ENCODE results near the gene TRNAU1AP.
"Not testable (repeated sequence)": the region's sequence is repeated elsewhere in the genome, so short reads cannot be mapped to it uniquely, and the experiment has no call there.

The TRNAU1AP gene

DNA sequence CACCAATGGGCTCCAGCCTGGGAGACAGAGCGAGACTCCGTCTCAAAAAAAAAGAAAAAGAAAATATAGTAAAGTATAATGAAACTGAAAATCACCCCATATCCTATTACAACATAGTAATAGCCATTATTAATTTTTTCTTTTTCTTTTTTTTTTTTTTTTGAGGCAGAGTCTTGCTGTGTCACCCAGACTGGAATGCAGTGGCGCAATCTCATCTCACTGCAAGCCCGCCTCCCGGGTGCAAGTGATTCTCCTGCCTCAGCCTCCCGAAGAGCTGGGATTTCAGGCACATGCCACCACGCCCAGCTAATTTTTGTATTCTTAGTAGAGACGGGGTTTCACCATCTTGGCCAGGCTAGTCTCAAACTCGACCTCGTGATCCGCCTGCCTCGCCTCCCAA is 20.0 kb downstream of the TRNAU1AP start:
- H3K9me3 ChIP-seq (ENCODE audit: low read length); H3K4me3 ChIP-seq (ENCODE audit: low read length); H2AFZ ChIP-seq (ENCODE audit: low read depth, low read length); H3K27me3 ChIP-seq (ENCODE audit: insufficient read depth, low read length); H3K4me1 ChIP-seq (ENCODE audit: insufficient read depth, low read length): not testable (repeated sequence)
- H3K36me3 ChIP-seq (ENCODE audit: insufficient read depth, low read length): peaks cover 55% of the 10 kb centered on the region

DNA sequence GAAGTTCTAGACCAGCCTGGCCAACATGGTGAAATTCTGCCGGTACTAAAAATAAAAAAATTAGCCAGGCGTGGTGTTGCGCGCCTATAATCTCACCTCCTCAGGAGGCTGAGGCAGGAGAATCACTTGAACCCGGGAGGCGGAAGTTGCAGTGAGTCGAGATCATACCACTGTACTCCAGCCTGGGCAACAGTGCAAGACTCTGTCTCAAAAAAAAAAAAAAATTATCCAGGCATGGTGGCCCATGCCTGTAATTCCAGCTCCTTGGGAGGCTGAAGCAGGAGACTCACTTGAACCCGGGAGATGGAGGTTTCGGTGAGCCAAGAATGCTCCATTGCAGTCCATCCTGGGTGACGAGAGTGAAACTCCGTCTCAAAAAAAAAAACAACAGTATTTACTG is 20.7 kb downstream of the TRNAU1AP start:
- H3K27me3 ChIP-seq (ENCODE audit: insufficient read depth, low read length): no peaks in the 10 kb centered on the region
- no peak overlapping the region for H2AFZ ChIP-seq (ENCODE audit: low read depth, low read length)
- H3K4me3 ChIP-seq (ENCODE audit: low read length): no peak overlapping the region
- no peaks in the 10 kb centered on the region for H3K9me3 ChIP-seq (ENCODE audit: low read length)
- peaks cover 55% of the 10 kb centered on the region for H3K36me3 ChIP-seq (ENCODE audit: insufficient read depth, low read length)
- H3K4me1 ChIP-seq (ENCODE audit: insufficient read depth, low read length): no peaks in the 10 kb centered on the region

GRCh38 chr1:28577052-28577678 is 24.3 kb downstream of the TRNAU1AP start:
- Histone ChIP-seq H3K4me3 (ENCODE audit: low read length) (no peak overlapping the region), H3K27me3 (ENCODE audit: insufficient read depth, low read length) (no peaks in the 10 kb centered on the region), H2AFZ (ENCODE audit: low read depth, low read length) (no peak overlapping the region), H3K4me1 (ENCODE audit: insufficient read depth, low read length) (peaks cover 15% of the 10 kb centered on the region), H3K9me3 (ENCODE audit: low read length) (no peaks in the 10 kb centered on the region), H3K36me3 (ENCODE audit: insufficient read depth, low read length) (peaks cover 52% of the 10 kb centered on the region)

DNA sequence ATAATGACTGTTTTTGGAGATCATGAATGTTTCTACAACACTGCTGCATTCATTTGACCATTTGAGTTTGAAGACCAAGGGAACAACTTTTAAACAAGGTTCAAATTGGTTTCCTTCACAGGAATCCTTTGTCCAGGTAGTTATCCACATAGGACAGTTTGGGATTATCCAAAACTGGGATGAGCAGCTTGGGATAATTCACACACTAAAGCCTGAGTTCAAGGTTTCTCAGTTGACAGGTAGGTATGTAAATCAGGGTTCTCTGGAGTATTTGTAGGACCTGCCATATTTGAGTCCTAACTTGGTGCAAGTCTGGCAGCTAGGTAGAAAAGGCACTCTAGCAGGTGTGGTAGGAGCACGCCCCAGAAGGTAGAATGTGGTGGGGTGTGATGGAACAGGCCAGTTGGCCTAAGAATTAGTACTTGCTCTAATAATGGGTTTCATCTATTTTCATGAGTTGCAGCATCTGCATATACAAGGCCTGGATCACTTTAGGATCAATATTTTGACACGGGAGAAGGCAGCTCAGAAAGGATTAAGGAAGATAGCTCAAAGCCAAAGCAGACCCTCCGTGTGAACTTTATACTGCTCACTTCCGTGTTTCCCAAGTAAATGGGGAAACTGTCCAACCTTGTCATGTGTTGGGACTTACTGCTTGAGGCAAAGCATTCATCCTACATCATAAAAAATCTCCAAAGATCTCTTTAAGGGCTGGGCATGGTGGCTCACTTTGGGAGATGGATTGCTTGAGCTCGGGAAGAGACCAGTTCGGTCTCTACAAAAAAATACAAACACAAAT is 25.1 kb downstream of the TRNAU1AP start:
- H3K27me3 ChIP-seq (ENCODE audit: insufficient read depth, low read length): no peaks in the 10 kb centered on the region
- peaks cover 18% of the 10 kb centered on the region for H3K4me1 ChIP-seq (ENCODE audit: insufficient read depth, low read length)
- no peaks in the 10 kb centered on the region for H3K9me3 ChIP-seq (ENCODE audit: low read length)
- no peak overlapping the region for H2AFZ ChIP-seq (ENCODE audit: low read depth, low read length)
- H3K4me3 ChIP-seq (ENCODE audit: low read length): no peak overlapping the region
- H3K36me3 ChIP-seq (ENCODE audit: insufficient read depth, low read length): peaks cover 50% of the 10 kb centered on the region

- Histone ChIP-seq H2AFZ (ENCODE audit: low read depth, low read length) (no peak overlapping the region), H3K4me3 (ENCODE audit: low read length) (no peak overlapping the region), H3K4me1 (ENCODE audit: insufficient read depth, low read length) (peaks cover 18% of the 10 kb centered on the region), H3K9me3 (ENCODE audit: low read length) (no peaks in the 10 kb centered on the region), H3K27me3 (ENCODE audit: insufficient read depth, low read length) (no peaks in the 10 kb centered on the region), H3K36me3 (ENCODE audit: insufficient read depth, low read length) (peaks cover 47% of the 10 kb centered on the region)
These were observed 25.9 kb downstream of the TRNAU1AP start for GRCh38 chr1:28578696-28579218.

- Histone ChIP-seq H3K4me3 (ENCODE audit: low read length) (no peak overlapping the region), H2AFZ (ENCODE audit: low read depth, low read length) (no peak overlapping the region), H3K27me3 (ENCODE audit: insufficient read depth, low read length) (no peaks in the 10 kb centered on the region), H3K9me3 (ENCODE audit: low read length) (no peaks in the 10 kb centered on the region), H3K4me1 (ENCODE audit: insufficient read depth, low read length) (peaks cover 18% of the 10 kb centered on the region), H3K36me3 (ENCODE audit: insufficient read depth, low read length) (peaks cover 44% of the 10 kb centered on the region)
These were observed 26.5 kb downstream of the TRNAU1AP start for GRCh38 chr1:28579401-28579800.

GRCh38 chr1:28580722-28581530 is 28.0 kb downstream of the TRNAU1AP start:
- no peaks in the 10 kb centered on the region for H3K27me3 ChIP-seq (ENCODE audit: insufficient read depth, low read length)
- peak overlapping the region; percentile 57 for H3K4me3 ChIP-seq (ENCODE audit: low read length)
- H3K4me1 ChIP-seq (ENCODE audit: insufficient read depth, low read length): peaks cover 18% of the 10 kb centered on the region
- H3K36me3 ChIP-seq (ENCODE audit: insufficient read depth, low read length): peaks cover 37% of the 10 kb centered on the region
- H2AFZ ChIP-seq (ENCODE audit: low read depth, low read length): peak overlapping the region; percentile 98
- H3K9me3 ChIP-seq (ENCODE audit: low read length): no peaks in the 10 kb centered on the region

DNA sequence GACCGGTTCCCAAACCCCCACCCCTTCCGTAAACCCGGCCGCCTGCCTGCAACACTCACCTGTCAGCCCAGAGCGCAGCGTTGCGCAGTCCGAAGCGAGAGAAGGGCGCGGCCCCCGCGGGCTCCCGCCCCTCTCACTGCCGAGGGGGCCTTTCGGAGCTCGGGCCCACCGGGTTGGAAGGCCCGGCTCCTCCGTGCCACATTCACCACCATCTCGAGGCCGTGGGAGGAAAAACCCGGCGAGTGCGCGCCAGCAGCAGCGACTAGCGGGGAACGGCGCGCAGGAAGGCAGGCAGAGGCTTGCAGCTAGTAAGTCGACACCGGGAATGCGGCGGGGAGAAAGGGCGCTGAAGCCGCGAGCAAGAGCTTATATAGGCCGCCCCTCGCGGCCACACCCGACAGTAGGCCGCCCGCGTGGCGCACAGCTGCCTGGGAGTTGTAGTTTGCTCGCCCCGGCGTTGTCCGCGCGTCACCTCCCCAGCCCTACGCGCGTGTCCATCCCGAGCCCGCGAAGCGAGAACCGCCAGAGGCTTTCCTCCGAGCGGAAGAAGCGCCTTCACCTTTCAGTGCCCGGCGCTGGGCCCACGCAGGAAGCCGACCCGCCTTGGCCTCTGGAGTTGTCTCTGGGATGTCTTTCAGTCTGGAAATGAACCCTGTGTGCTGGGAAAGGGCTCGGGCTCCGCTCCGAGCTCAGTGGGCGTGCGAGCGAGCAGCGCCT is 28.8 kb downstream of the TRNAU1AP start:
- H3K9me3 ChIP-seq (ENCODE audit: low read length): no peaks in the 10 kb centered on the region
- no peaks in the 10 kb centered on the region for H3K27me3 ChIP-seq (ENCODE audit: insufficient read depth, low read length)
- H3K4me1 ChIP-seq (ENCODE audit: insufficient read depth, low read length): peaks cover 18% of the 10 kb centered on the region
- H2AFZ ChIP-seq (ENCODE audit: low read depth, low read length): peak overlapping the region; percentile 98
- H3K36me3 ChIP-seq (ENCODE audit: insufficient read depth, low read length): peaks cover 37% of the 10 kb centered on the region
- peak overlapping the region; percentile 57 for H3K4me3 ChIP-seq (ENCODE audit: low read length)

GRCh38 chr1:28582248-28582615 is 29.3 kb downstream of the TRNAU1AP start:
- no peaks in the 10 kb centered on the region for H3K9me3 ChIP-seq (ENCODE audit: low read length)
- peak overlapping the region; percentile 98 for H2AFZ ChIP-seq (ENCODE audit: low read depth, low read length)
- peaks cover 32% of the 10 kb centered on the region for H3K36me3 ChIP-seq (ENCODE audit: insufficient read depth, low read length)
- H3K4me3 ChIP-seq (ENCODE audit: low read length): peak overlapping the region; percentile 57
- H3K4me1 ChIP-seq (ENCODE audit: insufficient read depth, low read length): peaks cover 18% of the 10 kb centered on the region
- no peaks in the 10 kb centered on the region for H3K27me3 ChIP-seq (ENCODE audit: insufficient read depth, low read length)

- H3K4me3 ChIP-seq (ENCODE audit: low read length); H3K4me1 ChIP-seq (ENCODE audit: insufficient read depth, low read length); H2AFZ ChIP-seq (ENCODE audit: low read depth, low read length); H3K9me3 ChIP-seq (ENCODE audit: low read length); H3K36me3 ChIP-seq (ENCODE audit: insufficient read depth, low read length); H3K27me3 ChIP-seq (ENCODE audit: insufficient read depth, low read length): not testable (repeated sequence)
These were observed 33.9 kb downstream of the TRNAU1AP start for GRCh38 chr1:28586585-28587391.

GRCh38 chr1:28591708-28592320 is 38.9 kb downstream of the TRNAU1AP start, which contains the start of gene RAB42:
TSS of gene RAB42 (plus strand) at chr1:28592265. CDS start at chr1:28592512, 247 bp downstream.
- H2AFZ ChIP-seq (ENCODE audit: low read depth, low read length): no peak within 1 kb of the TSS
- H3K27me3 ChIP-seq (ENCODE audit: insufficient read depth, low read length): no peaks in the 10 kb centered on the region
- peaks cover 2% of the 10 kb centered on the region for H3K36me3 ChIP-seq (ENCODE audit: insufficient read depth, low read length)
- no peaks in the 10 kb centered on the region for H3K9me3 ChIP-seq (ENCODE audit: low read length)
- H3K4me1 ChIP-seq (ENCODE audit: insufficient read depth, low read length): no peaks in the 10 kb centered on the region
- H3K4me3 ChIP-seq (ENCODE audit: low read length): peak within 1 kb of the TSS; percentile 21

Measured in neuron (in vitro differentiated cells).